MM.1S (cell line): ENCODE results near the gene RNF220.
"Not testable (repeated sequence)": the region's sequence is repeated elsewhere in the genome, so short reads cannot be mapped to it uniquely, and the experiment has no call there.

Experiments used
- DNase-seq: peaks from one replicate; pipeline ENCODE4 v3.0.0-alpha.2; 2015
- H2AFZ ChIP-seq: fragments of 300-600 bp; sonication (generic); 2 replicates; pipeline ENCODE4 v1.6.0; 2016; ENCODE audit warnings: antibody characterized with exemption, low read length
- H3F3A ChIP-seq: fragments of 300-600 bp; sonication (generic); 2 replicates; pipeline ENCODE4 v1.6.1; 2016; ENCODE audit warnings: mild to moderate bottlenecking, antibody characterized with exemption, low read length, moderate library complexity, mixed read lengths; ENCODE audit not compliant: insufficient read depth
- H3K27ac ChIP-seq: fragments of 300-600 bp; sonication (generic); 2 replicates; pipeline ENCODE4 v1.5.1; 2016; ENCODE audit warnings: mild to moderate bottlenecking, low read length
- H3K27me3 ChIP-seq: fragments of 300-600 bp; sonication (generic); replicated peaks from 2 replicates; pipeline ENCODE4 v1.6.0; 2016; ENCODE audit warnings: low read length; ENCODE audit not compliant: insufficient read depth
- H3K36me3 ChIP-seq: fragments of 300-600 bp; sonication (generic); replicated peaks from 2 replicates; pipeline ENCODE4 v1.6.1; 2016; ENCODE audit warnings: mild to moderate bottlenecking, low read length, mixed read lengths; ENCODE audit not compliant: insufficient read depth
- H3K4me1 ChIP-seq: fragments of 300-600 bp; sonication (generic); 2 replicates; pipeline ENCODE4 v1.6.1; 2016; ENCODE audit warnings: low read length, mixed read lengths
- H3K4me2 ChIP-seq: fragments of 300-600 bp; sonication (generic); 2 replicates; pipeline ENCODE4 v1.6.0; 2016; ENCODE audit warnings: low read depth, low read length
- H3K4me3 ChIP-seq: fragments of 300-600 bp; sonication (generic); 2 replicates; pipeline ENCODE4 v1.5.1; 2016; ENCODE audit warnings: low read length, mixed read lengths
- H3K79me2 ChIP-seq: fragments of 300-600 bp; sonication (generic); 2 replicates; pipeline ENCODE4 v1.6.1; 2016; ENCODE audit warnings: mixed run types, low read length, mixed read lengths
- H3K9ac ChIP-seq: fragments of 300-600 bp; sonication (generic); 2 replicates; pipeline ENCODE4 v1.6.1; 2016; ENCODE audit warnings: low read length, mixed read lengths
- H3K9me2 ChIP-seq: fragments of 300-600 bp; sonication (generic); replicated peaks from 2 replicates; pipeline ENCODE4 v1.6.1; 2016; ENCODE audit warnings: mild to moderate bottlenecking, low read length, mixed read lengths; ENCODE audit not compliant: insufficient read depth
- H3K9me3 ChIP-seq: fragments of 300-600 bp; sonication (generic); replicated peaks from 2 replicates; pipeline ENCODE4 v1.6.1; 2016; ENCODE audit warnings: mild to moderate bottlenecking, low read length, mixed read lengths; ENCODE audit not compliant: insufficient read depth
- H4K20me1 ChIP-seq: fragments of 300-600 bp; sonication (generic); 2 replicates; pipeline ENCODE4 v1.6.1; 2016; ENCODE audit warnings: mild to moderate bottlenecking, low read length, moderate library complexity, mixed read lengths; ENCODE audit not compliant: insufficient read depth
- CTCF ChIP-seq: fragments of 300-600 bp; sonication (generic); IDR thresholded peaks from 2 replicates; pipeline ENCODE4 v1.5.1; 2016; ENCODE audit warnings: antibody characterized with exemption, low read length, mixed read lengths
- EZH2 ChIP-seq: fragments of 300-600 bp; sonication (generic); optimal IDR thresholded peaks from 2 replicates; pipeline ENCODE3; 2017; ENCODE audit warnings: low read depth, mild to moderate bottlenecking, antibody characterized with exemption, low read length, mixed read lengths
- EZH2phosphoT487 ChIP-seq: fragments of 300-600 bp; sonication (generic); IDR thresholded peaks from 2 replicates; pipeline ENCODE4 v1.6.1; 2018; ENCODE audit warnings: antibody characterized with exemption, low read length

The RNF220 gene

GRCh38 chr1:44500181-44501046 is 95.4 kb downstream of the RNF220 start:
- Histone ChIP-seq H3K79me2 (no peaks in the 10 kb centered on the region), H3K27me3 (peaks cover 8% of the 10 kb centered on the region; the same call in 1 of the 2 replicates), H3K9me2 (no peaks in the 10 kb centered on the region), H3K9me3 (no peaks in the 10 kb centered on the region), H4K20me1 (no peaks in the 10 kb centered on the region), H3K4me3 (no peak overlapping the region), H3K27ac (no peak overlapping the region), H3K36me3 (no peaks in the 10 kb centered on the region), H3F3A (no peaks in the 10 kb centered on the region), H3K4me2 (no peak overlapping the region), H3K4me1 (no peaks in the 10 kb centered on the region), H2AFZ (no peak overlapping the region), H3K9ac (no peak overlapping the region)
- no peak for DNase-seq
- TF ChIP-seq CTCF (no peak), EZH2 (no peak), EZH2phosphoT487 (no peak)

GRCh38 chr1:44501047-44501890 is 96.2 kb downstream of the RNF220 start:
- no peak overlapping the region for H3K4me2 ChIP-seq
- no peaks in the 10 kb centered on the region for H3F3A ChIP-seq
- H3K9ac ChIP-seq, result no peak overlapping the region
- H3K27me3 ChIP-seq, result peaks cover 8% of the 10 kb centered on the region; the same call in 1 of the 2 replicates
- H3K9me3 ChIP-seq, result no peaks in the 10 kb centered on the region
- H3K27ac ChIP-seq, result no peak overlapping the region
- no peak for TF ChIP-seq EZH2phosphoT487
- no peak for TF ChIP-seq EZH2
- no peak for TF ChIP-seq CTCF
- H3K36me3 ChIP-seq, result no peaks in the 10 kb centered on the region
- no peaks in the 10 kb centered on the region for H4K20me1 ChIP-seq
- H3K79me2 ChIP-seq, result no peaks in the 10 kb centered on the region
- DNase-seq, result no peak
- H3K4me3 ChIP-seq, result no peak overlapping the region
- H3K9me2 ChIP-seq, result no peaks in the 10 kb centered on the region
- no peak overlapping the region for H2AFZ ChIP-seq
- H3K4me1 ChIP-seq, result no peaks in the 10 kb centered on the region

- H3K27ac ChIP-seq, H2AFZ ChIP-seq, H4K20me1 ChIP-seq, H3K9me2 ChIP-seq, H3K4me2 ChIP-seq, H3K4me1 ChIP-seq, H3F3A ChIP-seq, H3K4me3 ChIP-seq, H3K9ac ChIP-seq, DNase-seq, H3K9me3 ChIP-seq, H3K36me3 ChIP-seq, H3K79me2 ChIP-seq: not testable (repeated sequence)
- H3K27me3 ChIP-seq, result peaks cover 13% of the 10 kb centered on the region; the same call in 1 of the 2 replicates
Measured at GRCh38 chr1:44502823-44503222, 97.8 kb downstream of the RNF220 start.
